ENCODE data around the gene NVL. TPM values are rescaled to one million over a fixed set of nuclear protein-coding genes. Genes with fewer than 3 reads are reported as not detected.
"Not testable (repeated sequence)": the region's sequence is repeated elsewhere in the genome, so short reads cannot be mapped to it uniquely, and the experiment has no call there.

The NVL gene
- total and polyA plus RNA-seq, 3 experiments from 2014 or later = 23.0 to 46.5 (median 41.6) TPM

DNA sequence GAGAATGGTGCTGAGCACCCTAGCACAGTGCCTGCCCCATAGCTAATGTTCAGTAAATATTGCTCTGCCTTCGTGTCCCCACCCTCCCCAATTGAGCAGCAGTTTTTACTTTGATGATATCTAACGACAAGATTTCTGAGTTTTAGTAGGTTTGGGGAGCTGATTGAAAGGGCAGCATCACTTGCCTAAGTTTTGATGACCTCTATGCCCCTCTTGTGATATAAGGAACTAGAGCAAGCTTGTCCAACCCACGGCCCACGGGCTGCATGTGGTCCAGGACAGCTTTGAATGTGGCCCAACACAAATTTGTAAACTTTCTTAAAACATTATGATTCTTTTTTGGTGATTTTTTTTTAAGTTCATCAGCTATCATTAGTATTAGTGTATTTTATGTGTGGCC, 28.3 kb upstream of the NVL start:
- peak overlapping the region; percentile 62 for H3K4me3 ChIP-seq (ENCODE audit: low read length)
- Mint-ChIP-seq H3K4me1 (peaks cover 39 to 77% (median 72%) of the 10 kb centered on the region in 3 donors), H3K27me3 (no peaks in the 10 kb centered on the region), H3K36me3 (peaks cover 0 to 23% (median 8%) of the 10 kb centered on the region in 3 donors), H3K27ac (peak overlapping the region; percentile 2 to 95 (median 72)), H3K4me3 (peak overlapping the region; percentile 87 to 98 (median 92)), H3K9me3 (no peaks in the 10 kb centered on the region)
- H3K9me3 ChIP-seq (ENCODE audit: low read length) = no peaks in the 10 kb centered on the region
- H3K4me1 ChIP-seq (ENCODE audit: insufficient read depth, low read length) = peaks cover 25% of the 10 kb centered on the region
- no peaks in the 10 kb centered on the region for H3K27me3 ChIP-seq (ENCODE audit: insufficient read depth, low read length, poor library complexity, severe bottlenecking)
- no peaks in the 10 kb centered on the region for H3K36me3 ChIP-seq (ENCODE audit: insufficient read depth, low read length)
- no peak overlapping the region for H3K27ac ChIP-seq (ENCODE audit: low read depth, low read length)
- DNase-seq = no peak
- POLR2A ChIA-PET = interaction anchor here (1.0 kb wide), 1 partner anchor 26 kb away, joined by 3 read pairs; no protein-coding TSS in a partner anchor
- CTCF ChIA-PET = interaction anchor here (1.3 to 1.8 kb wide), 2 partner anchors 18 to 29 kb away, joined by 6 read pairs; partner anchors contain the start of gene NVL

DNA sequence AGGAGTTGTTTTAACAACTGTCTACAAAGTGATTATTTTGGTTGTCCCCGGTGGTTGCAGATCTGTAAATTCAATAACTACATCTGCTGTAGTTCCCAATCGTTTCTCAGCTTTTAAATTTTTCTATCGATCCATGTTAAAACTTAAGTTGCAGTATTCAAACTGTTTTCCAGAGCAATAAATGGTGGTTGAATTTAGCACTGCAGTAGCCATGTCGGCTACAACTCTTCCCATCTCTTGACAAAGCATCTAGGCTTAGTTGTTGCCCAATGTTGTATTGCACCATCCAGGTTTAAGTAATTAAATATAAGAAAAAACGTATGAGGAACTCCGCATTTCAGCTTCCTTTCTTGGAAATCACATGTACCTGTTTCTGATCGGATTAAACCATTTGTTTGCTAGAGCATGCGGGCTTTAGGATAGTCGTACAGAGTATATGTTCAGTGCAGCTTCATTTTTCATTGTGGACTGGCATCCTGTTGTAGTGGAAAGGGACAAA, 27.7 kb upstream of the NVL start:
- CTCF ChIA-PET = interaction anchor here (1.2 to 1.8 kb wide), 3 partner anchors 18 to 99 kb away, joined by 3 to 6 read pairs (median 6); partner anchors contain the start of gene NVL
- Mint-ChIP-seq H3K4me3 (peak overlapping the region; percentile 87 to 98 (median 92)), H3K36me3 (peaks cover 0 to 21% (median 8%) of the 10 kb centered on the region in 3 donors), H3K4me1 (peaks cover 37 to 71% (median 66%) of the 10 kb centered on the region in 3 donors), H3K27me3 (no peaks in the 10 kb centered on the region), H3K9me3 (no peaks in the 10 kb centered on the region), H3K27ac (peak overlapping the region; percentile 73 to 96 (median 88))
- Histone ChIP-seq H3K9me3 (ENCODE audit: low read length) (no peaks in the 10 kb centered on the region), H3K36me3 (ENCODE audit: insufficient read depth, low read length) (no peaks in the 10 kb centered on the region), H3K4me1 (ENCODE audit: insufficient read depth, low read length) (peaks cover 25% of the 10 kb centered on the region), H3K4me3 (ENCODE audit: low read length) (peak overlapping the region; percentile 62), H3K27ac (ENCODE audit: low read depth, low read length) (peak overlapping the region; percentile 72), H3K27me3 (ENCODE audit: insufficient read depth, low read length, poor library complexity, severe bottlenecking) (no peaks in the 10 kb centered on the region)
- DNase-seq = no peak
- POLR2A ChIA-PET = interaction anchor here (1.0 kb wide), 1 partner anchor 27 kb away, joined by 3 read pairs; no protein-coding TSS in a partner anchor

DNA sequence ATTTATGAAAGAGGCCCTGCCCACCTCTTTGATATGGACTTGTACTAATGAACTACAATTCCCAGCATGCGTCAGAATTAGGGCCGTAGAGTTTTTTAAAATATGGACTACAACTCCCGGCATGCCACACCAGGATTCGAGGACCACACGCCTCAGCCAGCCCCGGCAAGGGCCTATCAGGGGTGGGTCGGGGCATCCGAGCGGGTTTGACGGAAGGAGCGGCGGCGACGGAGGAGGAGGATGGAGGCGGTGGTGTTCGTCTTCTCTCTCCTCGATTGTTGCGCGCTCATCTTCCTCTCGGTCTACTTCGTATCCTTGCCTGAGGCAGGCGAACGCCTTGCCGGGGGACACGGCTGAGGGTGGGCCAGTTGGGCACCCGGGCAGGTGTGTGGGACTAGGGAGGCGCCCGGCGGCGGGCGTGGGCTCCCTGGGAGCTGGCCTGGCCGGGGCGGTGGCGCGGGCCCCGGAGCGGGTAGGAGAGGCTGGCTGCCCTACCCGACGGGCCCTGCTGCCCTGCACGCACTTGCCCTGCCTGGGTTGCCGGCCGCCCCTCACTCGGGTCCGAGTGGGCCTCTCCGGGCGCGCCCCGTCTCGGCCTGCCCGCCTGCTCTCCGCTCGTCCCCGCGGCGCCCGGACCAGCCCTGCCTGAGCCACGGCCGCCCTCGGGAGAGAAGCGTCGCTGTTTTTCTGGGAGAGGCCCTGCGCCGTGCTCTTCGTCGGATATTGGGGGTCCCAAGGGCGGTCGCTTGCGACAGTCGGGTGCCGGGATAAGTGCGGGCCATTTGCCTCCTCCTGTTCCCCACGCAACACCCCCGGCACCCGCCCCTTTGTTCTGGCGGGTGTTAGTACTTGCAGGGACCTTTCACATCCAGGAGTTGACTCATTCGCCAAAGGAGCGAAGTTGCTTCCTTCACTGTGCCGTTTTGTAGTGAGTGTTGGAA, 27.0 kb upstream of the NVL start, which contains the start of gene CNIH4:
CNIH4 (plus strand) TSS at position 195 of the 941 bp plus-strand sequence; CDS start at position 241, 46 bp downstream.
- H3K27ac ChIP-seq (ENCODE audit: low read depth, low read length) = peak within 1 kb of the TSS; percentile 72
- ChIA-PET POLR2A (interaction anchor here (0.6 to 1.1 kb wide), 4 partner anchors 8 to 365 kb away, joined by 3 read pairs; no protein-coding TSS in a partner anchor), CTCF (interaction anchor here (1.2 to 1.8 kb wide), 3 partner anchors 19 to 100 kb away, joined by 3 to 6 read pairs (median 6); partner anchors contain the start of gene NVL)
- peak within 1 kb of the TSS; percentile 84 to 96 (median 92) for H3K27ac Mint-ChIP-seq
- H3K4me3 ChIP-seq (ENCODE audit: low read length) = peak within 1 kb of the TSS; percentile 62
- no peaks in the 10 kb centered on the region for H3K9me3 Mint-ChIP-seq
- H3K4me1 Mint-ChIP-seq = peaks cover 33 to 64% (median 59%) of the 10 kb centered on the region in 3 donors
- H3K36me3 Mint-ChIP-seq = peaks cover 0 to 19% (median 5%) of the 10 kb centered on the region in 3 donors
- no peaks in the 10 kb centered on the region for H3K9me3 ChIP-seq (ENCODE audit: low read length)
- H3K27me3 ChIP-seq (ENCODE audit: insufficient read depth, low read length, poor library complexity, severe bottlenecking) = no peaks in the 10 kb centered on the region
- no peaks in the 10 kb centered on the region for H3K36me3 ChIP-seq (ENCODE audit: insufficient read depth, low read length)
- H3K4me1 ChIP-seq (ENCODE audit: insufficient read depth, low read length) = peaks cover 25% of the 10 kb centered on the region
- peak; percentile 87 to 94 (median 91) for DNase-seq
- no peaks in the 10 kb centered on the region for H3K27me3 Mint-ChIP-seq
- H3K4me3 Mint-ChIP-seq = peak within 1 kb of the TSS; percentile 91 to 98 (median 94)

DNA sequence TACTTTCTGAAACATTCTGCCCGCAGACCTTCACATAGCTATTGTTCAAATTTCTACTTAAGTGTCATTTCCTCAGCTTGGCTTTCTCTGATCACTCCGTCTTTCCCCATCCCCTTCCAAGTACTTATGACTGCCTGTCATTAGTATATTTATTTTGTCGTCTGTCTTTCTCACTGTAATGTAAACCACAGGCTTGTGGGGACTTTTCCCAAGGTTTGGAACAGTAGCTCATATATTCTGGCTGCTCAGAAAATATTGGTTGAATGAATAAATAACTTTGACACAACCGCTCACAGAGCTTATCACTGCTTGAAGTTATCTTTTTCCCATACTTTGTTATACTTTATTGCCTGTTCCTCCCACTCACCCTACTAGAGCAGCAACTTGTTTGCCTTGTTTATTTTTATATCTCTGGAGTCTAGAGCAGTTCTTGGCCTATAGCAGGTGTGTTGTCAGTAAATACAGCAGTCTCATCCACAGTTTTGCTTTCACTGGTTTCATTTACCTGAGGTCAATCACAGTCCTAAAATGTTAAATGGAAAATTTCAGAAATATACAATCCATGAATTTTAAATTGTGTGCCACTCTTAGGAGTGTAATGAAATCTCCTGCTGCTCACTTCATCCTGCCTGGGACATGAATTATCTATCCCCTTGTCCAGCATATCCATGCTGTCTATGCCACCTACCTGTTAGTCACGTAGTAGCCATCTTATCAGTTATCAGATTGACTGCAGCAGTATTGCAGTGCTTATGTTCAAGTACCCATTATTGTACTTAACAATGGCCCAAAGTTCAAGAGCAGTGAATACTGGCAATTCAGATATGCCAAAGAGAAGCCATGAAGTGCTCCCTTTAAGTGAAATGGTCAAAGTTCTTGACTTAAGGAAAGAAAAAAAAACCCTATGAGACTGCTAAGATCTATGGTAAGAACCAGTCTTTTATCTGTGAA, 24.3 kb upstream of the NVL start:
- Mint-ChIP-seq H3K27ac (peak overlapping the region in 2 of 8 donors; percentile 0 to 41), H3K27me3 (no peaks in the 10 kb centered on the region), H3K4me3 (peak overlapping the region in 2 of 7 donors; percentile 2 to 60), H3K9me3 (no peaks in the 10 kb centered on the region), H3K4me1 (peaks cover 25 to 43% (median 35%) of the 10 kb centered on the region in 3 donors), H3K36me3 (peaks cover 0 to 11% (median 5%) of the 10 kb centered on the region in 3 donors)
- Histone ChIP-seq H3K27ac (ENCODE audit: low read depth, low read length) (no peak overlapping the region), H3K9me3 (ENCODE audit: low read length) (no peaks in the 10 kb centered on the region), H3K27me3 (ENCODE audit: insufficient read depth, low read length, poor library complexity, severe bottlenecking) (no peaks in the 10 kb centered on the region), H3K4me3 (ENCODE audit: low read length) (no peak overlapping the region), H3K36me3 (ENCODE audit: insufficient read depth, low read length) (no peaks in the 10 kb centered on the region), H3K4me1 (ENCODE audit: insufficient read depth, low read length) (peaks cover 19% of the 10 kb centered on the region)
- ChIA-PET CTCF (no interaction called here), POLR2A (no interaction called here)
- no peak for DNase-seq

DNA sequence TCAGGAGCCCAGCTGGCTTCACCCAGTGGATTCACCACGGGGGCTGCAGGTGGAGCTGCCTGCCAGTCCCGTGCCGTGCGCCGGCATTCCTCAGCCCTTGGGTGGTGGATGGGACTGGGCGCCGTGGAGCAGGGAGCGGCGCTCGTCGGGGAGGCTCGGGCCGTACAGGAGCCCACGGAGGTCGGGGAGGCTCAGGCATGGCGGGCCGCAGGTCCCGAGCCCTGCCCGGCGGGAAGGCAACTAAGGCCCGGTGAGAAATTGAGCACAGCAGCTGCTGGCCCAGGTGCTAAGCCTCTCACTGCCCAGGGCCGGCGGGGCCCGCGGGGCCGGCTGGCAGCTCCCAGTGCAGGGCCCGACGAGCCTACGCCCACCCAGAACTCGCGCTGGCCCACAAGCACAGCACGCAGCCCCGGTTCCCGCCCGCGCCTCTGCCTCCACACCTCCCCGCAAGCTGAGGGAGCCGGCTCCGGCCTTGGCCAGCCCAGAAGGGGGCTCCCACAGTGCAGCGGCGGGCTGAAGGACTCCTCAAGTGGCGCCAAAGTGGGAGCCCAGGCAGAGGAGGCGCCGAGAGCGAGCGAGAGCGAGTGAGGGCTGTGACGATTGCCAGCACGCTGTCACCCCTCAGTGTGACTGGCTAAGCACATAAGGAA, 22.6 kb upstream of the NVL start:
- POLR2A ChIA-PET; H3K36me3 Mint-ChIP-seq; H3K27me3 Mint-ChIP-seq; H3K9me3 ChIP-seq (ENCODE audit: low read length); H3K36me3 ChIP-seq (ENCODE audit: insufficient read depth, low read length); DNase-seq; H3K27ac ChIP-seq (ENCODE audit: low read depth, low read length); H3K4me3 ChIP-seq (ENCODE audit: low read length); H3K4me3 Mint-ChIP-seq; H3K27me3 ChIP-seq (ENCODE audit: insufficient read depth, low read length, poor library complexity, severe bottlenecking); H3K9me3 Mint-ChIP-seq; H3K27ac Mint-ChIP-seq: not testable (repeated sequence)
- H3K4me1 ChIP-seq (ENCODE audit: insufficient read depth, low read length) = peaks cover 13% of the 10 kb centered on the region
- H3K4me1 Mint-ChIP-seq = peaks cover 18 to 38% (median 30%) of the 10 kb centered on the region in 3 donors
- CTCF ChIA-PET = interaction anchor here (1.7 kb wide), 1 partner anchor 19 kb away, joined by 4 read pairs; no protein-coding TSS in a partner anchor

DNA sequence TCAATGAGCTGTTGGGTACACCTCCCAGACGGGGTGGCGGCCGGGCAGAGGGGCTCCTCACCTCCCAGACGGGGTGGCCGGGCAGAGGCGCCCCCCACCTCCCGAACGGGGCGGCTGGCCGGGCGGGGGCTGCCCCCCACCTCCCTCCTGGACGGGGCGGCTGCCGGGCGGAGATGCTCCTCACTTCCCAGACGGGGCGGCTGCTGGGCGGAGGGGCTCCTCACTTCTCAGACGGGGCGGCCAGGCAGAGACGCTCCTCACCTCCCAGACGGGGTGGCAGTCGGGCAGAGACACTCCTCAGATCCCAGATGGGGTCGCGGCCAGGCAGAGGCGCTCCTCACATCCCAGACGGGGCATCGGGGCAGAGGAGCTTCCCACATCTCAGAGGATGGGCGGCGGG, 19.7 kb upstream of the NVL start:
- DNase-seq; H3K27me3 Mint-ChIP-seq; H3K27ac Mint-ChIP-seq; H3K9me3 ChIP-seq (ENCODE audit: low read length); H3K4me3 Mint-ChIP-seq; POLR2A ChIA-PET; H3K36me3 Mint-ChIP-seq; H3K27me3 ChIP-seq (ENCODE audit: insufficient read depth, low read length, poor library complexity, severe bottlenecking); CTCF ChIA-PET; H3K4me3 ChIP-seq (ENCODE audit: low read length); H3K27ac ChIP-seq (ENCODE audit: low read depth, low read length); H3K36me3 ChIP-seq (ENCODE audit: insufficient read depth, low read length); H3K9me3 Mint-ChIP-seq: not testable (repeated sequence)
- H3K4me1 ChIP-seq (ENCODE audit: insufficient read depth, low read length) = peaks cover 13% of the 10 kb centered on the region
- peaks cover 16 to 37% (median 20%) of the 10 kb centered on the region in 3 donors for H3K4me1 Mint-ChIP-seq

DNA sequence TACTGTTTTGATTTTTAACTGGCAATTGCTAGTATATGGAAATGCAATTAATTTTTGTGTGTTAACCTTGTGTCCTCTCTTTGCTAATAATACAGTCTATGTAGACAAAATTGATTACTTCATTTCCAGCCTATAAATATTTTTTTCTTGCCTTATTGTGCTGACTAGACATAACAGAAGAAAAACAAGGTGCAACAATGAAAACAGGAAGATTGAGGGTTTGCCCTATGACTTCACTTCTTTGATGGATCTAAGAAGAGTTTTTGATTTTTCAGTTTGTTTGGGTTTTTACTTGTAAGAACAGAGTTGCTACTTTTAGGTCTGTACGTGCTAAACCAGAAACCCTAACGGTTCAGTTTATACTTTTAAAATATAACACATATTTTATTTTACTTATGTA, 18.2 kb upstream of the NVL start:
- CTCF ChIA-PET = no interaction called here
- Mint-ChIP-seq H3K36me3 (peaks cover 0 to 8% (median 0%) of the 10 kb centered on the region in 3 donors), H3K4me3 (no peak overlapping the region), H3K27me3 (no peaks in the 10 kb centered on the region), H3K27ac (peak overlapping the region in 2 of 8 donors; percentile 4 to 48), H3K4me1 (peaks cover 10 to 24% (median 14%) of the 10 kb centered on the region in 3 donors), H3K9me3 (peaks cover 0 to 22% (median 17%) of the 10 kb centered on the region in 5 donors)
- DNase-seq = peak in 1 of 5 donors; percentile 29
- Histone ChIP-seq H3K36me3 (ENCODE audit: insufficient read depth, low read length) (no peaks in the 10 kb centered on the region), H3K4me3 (ENCODE audit: low read length) (no peak overlapping the region), H3K9me3 (ENCODE audit: low read length) (no peaks in the 10 kb centered on the region), H3K27ac (ENCODE audit: low read depth, low read length) (no peak overlapping the region), H3K27me3 (ENCODE audit: insufficient read depth, low read length, poor library complexity, severe bottlenecking) (no peaks in the 10 kb centered on the region), H3K4me1 (ENCODE audit: insufficient read depth, low read length) (peaks cover 13% of the 10 kb centered on the region)
- POLR2A ChIA-PET = no interaction called here
